Activated CD4-positive, alpha-beta T cell treated with anti-CD3 and anti-CD28 coated beads, Interleukin-2, amount 50 U/mL, for 1 hour (primary cell): ENCODE measurements around the gene TPSG1.
A peak's percentile ranks its signal among the peaks of the same experiment; 100 is the strongest.
"Not testable (repeated sequence)": the region's sequence is repeated elsewhere in the genome, so short reads cannot be mapped to it uniquely, and the experiment has no call there.

ENCODE experiments used
- DNase-seq: peaks from one replicate; pipeline ENCODE4 v3.0.0-alpha.2; 2020

Gene TPSG1

GRCh38 chr16:1193825-1194581 lies 31.1 kb downstream of the TPSG1 start:
- DNase-seq: no peak

- DNase-seq: no peak
These were observed 31.8 kb downstream of the TPSG1 start for GRCh38 chr16:1193143-1193824.

GRCh38 chr16:1192384-1193073 lies 32.5 kb downstream of the TPSG1 start:
- DNase-seq: no peak

GRCh38 chr16:1190789-1191188 lies 34.3 kb downstream of the TPSG1 start:
- DNase-seq: not testable (repeated sequence)

- DNase-seq: no peak
These were observed 35.6 kb downstream of the TPSG1 start for GRCh38 chr16:1189455-1189854.

- peak; percentile 49 for DNase-seq
These were observed 36.5 kb downstream of the TPSG1 start for GRCh38 chr16:1188432-1189189.

GRCh38 chr16:1185460-1186207 lies 39.4 kb downstream of the TPSG1 start:
- not testable (repeated sequence) for DNase-seq

GRCh38 chr16:1184980-1185379 lies 40.1 kb downstream of the TPSG1 start:
- DNase-seq: no peak

- no peak for DNase-seq
These were observed 40.8 kb downstream of the TPSG1 start for GRCh38 chr16:1184156-1184868.

- no peak for DNase-seq
These were observed 41.8 kb downstream of the TPSG1 start for GRCh38 chr16:1182950-1183907.

GRCh38 chr16:1182316-1182671 lies 42.8 kb downstream of the TPSG1 start:
- DNase-seq: no peak

- no peak for DNase-seq
These were observed 43.4 kb downstream of the TPSG1 start for GRCh38 chr16:1181404-1182315.

GRCh38 chr16:1180549-1181403 lies 44.3 kb downstream of the TPSG1 start:
- no peak for DNase-seq

GRCh38 chr16:1178295-1178910 lies 46.7 kb downstream of the TPSG1 start:
- DNase-seq: no peak

GRCh38 chr16:1177750-1178149 lies 47.3 kb downstream of the TPSG1 start:
- DNase-seq: no peak

GRCh38 chr16:1177053-1177452 lies 48.0 kb downstream of the TPSG1 start:
- no peak for DNase-seq

GRCh38 chr16:1176280-1176897 lies 48.7 kb downstream of the TPSG1 start:
- no peak for DNase-seq
